Gastroesophageal sphincter (tissue), 4 donors: Measurements from ENCODE around the gene RAB8A. TPM values are rescaled to one million over a fixed set of nuclear protein-coding genes. Genes with fewer than 3 reads are reported as not detected.

ENCODE experiments used
- ATAC-seq: fragments of 150-250 bp; one replicate; pipeline ENCODE4 v1.9.1; 2016; ENCODE audit warnings: mild to moderate bottlenecking, moderate library complexity
- H3K27ac ChIP-seq, 4 donors: fragments of 200-600 bp; sonication (generic) in 3 of 4; 1 replicate in 3 of 4; 2 replicates in 1 of 4; pipeline ENCODE4 v1.5.1; 2016 to 2019
- H3K27me3 ChIP-seq: fragments of 200-600 bp; sonication (generic); one replicate; pipeline ENCODE4 v1.5.1; 2019
- H3K36me3 ChIP-seq, 2 donors: fragments of 200-600 bp; sonication (generic); one replicate each; pipeline ENCODE4 v1.5.1; 2019; ENCODE audit warnings: control low read depth in 1 of 2
- H3K4me1 ChIP-seq, 3 donors: fragments of 200-600 bp; sonication (generic); 1 replicate in 2 of 3; 2 replicates in 1 of 3; pipeline ENCODE4 v1.5.1; 2016 to 2019; ENCODE audit warnings: control low read depth in 2 of 3
- H3K4me3 ChIP-seq, 2 donors: fragments of 200-600 bp; sonication (generic); one replicate each; pipeline ENCODE4 v1.5.1; 2019; ENCODE audit warnings: mild to moderate bottlenecking in 1 of 2, moderate library complexity in 1 of 2
- H3K9me3 ChIP-seq, 3 donors: fragments of 200-600 bp; sonication (generic); one replicate each; pipeline ENCODE4 v1.5.1; 2017 to 2019; ENCODE audit warnings: control low read depth in 2 of 3
- CTCF ChIP-seq, 4 experiments: fragments of 200-600 bp in 2 of 4; fragments of 450-650 bp in 2 of 4; sonication (generic) in 1 of 4; IDR thresholded peaks; one replicate each; pipeline ENCODE4 v1.5.1; 2017 to 2019; ENCODE audit warnings: antibody characterized with exemption in 4 of 4, mild to moderate bottlenecking in 2 of 4, moderate library complexity in 2 of 4
- EP300 ChIP-seq: sonication (generic); formaldehyde crosslinking; IDR thresholded peaks from one replicate; pipeline ENCODE4 v1.6.1; 2017; ENCODE audit warnings: antibody characterized with exemption, mild to moderate bottlenecking
- POLR2A ChIP-seq, 2 donors: fragments of 450-650 bp; IDR thresholded peaks; one replicate each; pipeline ENCODE4 v1.6.1; 2017; ENCODE audit warnings: antibody characterized with exemption in 2 of 2, mild to moderate bottlenecking in 2 of 2, moderate library complexity in 1 of 2
- POLR2AphosphoS5 ChIP-seq: sonication (generic); formaldehyde crosslinking; IDR thresholded peaks from one replicate; pipeline ENCODE4 v1.6.1; 2017; ENCODE audit warnings: antibody characterized with exemption
- WGBS, 2 donors: methylation state at CpG; one replicate each; pipeline ENCODE4 v1.1.5; 2018; ENCODE audit warnings: low coverage in 1 of 2; 5-methylcytosine and 5-hydroxymethylcytosine counted together
- total RNA-seq, 4 donors: library from RNA; depleted of rRNA; stranded (reverse); fragments of >200 nt; gene quantifications; one replicate each; pipeline ENCODE4 v1.1.0, GENCODE V29; 2016

RAB8A gene
- total RNA-seq, 4 donors from 2014 or later, result 32.4 to 52.5 (median 44.9) TPM

- Histone ChIP-seq H3K4me1 (peaks cover 0 to 73% (median 24%) of the 10 kb centered on the region in 3 donors), H3K4me3 (no peak overlapping the region), H3K36me3 (peaks cover 3 to 100% of the 10 kb centered on the region in 2 donors), H3K27ac (peak overlapping the region; percentile 25 to 100 (median 100)), H3K27me3 (no peaks in the 10 kb centered on the region), H3K9me3 (no peaks in the 10 kb centered on the region)
- peak; percentile 80 for TF ChIP-seq POLR2AphosphoS5
- no peak for TF ChIP-seq POLR2A (IDR thresholded peaks at IDR 0.05)
- TF ChIP-seq EP300, result no peak
- no peak for TF ChIP-seq CTCF (IDR thresholded peaks at IDR 0.05)
- 37 to 38% methylated on average over 3 to 7 of the region's 17 CpGs for WGBS, 2 donors
- ATAC-seq, result peak; percentile 64
Observed at GRCh38 chr19:16088351-16089009, 23.2 kb upstream of the RAB8A start.

DNA sequence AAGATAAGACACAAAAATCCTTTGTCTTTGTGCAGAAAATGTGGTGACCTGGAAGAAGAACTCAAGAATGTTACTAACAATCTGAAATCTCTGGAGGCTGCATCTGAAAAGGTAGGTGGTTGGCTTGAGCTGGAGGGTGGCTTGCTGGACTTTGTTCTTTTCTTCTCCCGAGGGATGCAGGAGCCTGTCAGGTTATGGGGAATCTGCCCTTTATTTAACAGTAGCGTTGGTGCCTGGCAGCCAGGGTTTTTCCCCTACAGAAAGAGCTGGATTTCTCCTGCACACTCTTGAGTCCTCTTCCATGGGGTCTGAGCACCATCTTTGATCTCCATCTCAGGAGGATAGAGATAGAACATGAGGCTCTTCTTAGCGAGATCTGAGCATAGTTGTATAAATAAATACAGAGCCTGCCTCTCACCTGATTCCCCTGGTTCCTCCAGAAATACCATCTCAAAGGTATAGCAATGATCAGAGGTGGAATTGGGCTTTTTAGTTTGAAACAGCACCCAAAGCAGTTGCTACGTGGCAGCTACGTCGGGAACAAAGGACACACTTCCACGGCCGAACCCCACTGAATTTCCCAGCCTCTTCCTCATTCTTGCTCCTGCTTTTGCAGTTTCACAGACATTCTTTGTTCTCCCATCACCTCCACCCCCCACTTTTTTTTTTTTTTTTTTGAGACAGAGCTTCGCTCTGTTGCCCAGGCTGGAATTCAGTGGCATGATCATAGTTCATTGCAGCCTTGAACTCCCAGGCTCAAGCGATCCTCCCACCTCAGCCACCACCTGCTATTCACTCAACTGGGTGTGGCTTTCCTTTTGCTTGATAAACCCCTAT is 22.5 kb upstream of the RAB8A start:
- TF ChIP-seq CTCF (IDR thresholded peaks at IDR 0.05) (no peak), EP300 (no peak), POLR2AphosphoS5 (no peak), POLR2A (IDR thresholded peaks at IDR 0.05) (no peak)
- peaks cover 5 to 100% of the 10 kb centered on the region in 2 donors for H3K36me3 ChIP-seq
- WGBS, 2 donors, result 37 to 65% methylated on average over 9 of the region's 10 CpGs
- no peak overlapping the region for H3K4me3 ChIP-seq
- peaks cover 0 to 71% (median 24%) of the 10 kb centered on the region in 3 donors for H3K4me1 ChIP-seq
- ATAC-seq, result no peak
- H3K27ac ChIP-seq, result peak overlapping the region; percentile 21 to 100 (median 100)
- no peaks in the 10 kb centered on the region for H3K27me3 ChIP-seq
- H3K9me3 ChIP-seq, result no peaks in the 10 kb centered on the region

- TF ChIP-seq POLR2AphosphoS5 (no peak), EP300 (no peak), CTCF (IDR thresholded peaks at IDR 0.05) (no peak), POLR2A (IDR thresholded peaks at IDR 0.05) (no peak)
- Histone ChIP-seq H3K36me3 (peaks cover 5 to 98% of the 10 kb centered on the region in 2 donors), H3K4me1 (peaks cover 0 to 70% (median 19%) of the 10 kb centered on the region in 3 donors), H3K9me3 (no peaks in the 10 kb centered on the region), H3K27me3 (no peaks in the 10 kb centered on the region), H3K27ac (peak overlapping the region in 3 of 4 donors; percentile 55 to 100 (median 99)), H3K4me3 (no peak overlapping the region)
- WGBS, 2 donors, result 90% methylated on average over 2 of the region's 13 CpGs; no CpG with 5 or more reads in 1 of the 2 donors
- ATAC-seq, result no peak
Observed at GRCh38 chr19:16091546-16092475, 19.9 kb upstream of the RAB8A start.

DNA sequence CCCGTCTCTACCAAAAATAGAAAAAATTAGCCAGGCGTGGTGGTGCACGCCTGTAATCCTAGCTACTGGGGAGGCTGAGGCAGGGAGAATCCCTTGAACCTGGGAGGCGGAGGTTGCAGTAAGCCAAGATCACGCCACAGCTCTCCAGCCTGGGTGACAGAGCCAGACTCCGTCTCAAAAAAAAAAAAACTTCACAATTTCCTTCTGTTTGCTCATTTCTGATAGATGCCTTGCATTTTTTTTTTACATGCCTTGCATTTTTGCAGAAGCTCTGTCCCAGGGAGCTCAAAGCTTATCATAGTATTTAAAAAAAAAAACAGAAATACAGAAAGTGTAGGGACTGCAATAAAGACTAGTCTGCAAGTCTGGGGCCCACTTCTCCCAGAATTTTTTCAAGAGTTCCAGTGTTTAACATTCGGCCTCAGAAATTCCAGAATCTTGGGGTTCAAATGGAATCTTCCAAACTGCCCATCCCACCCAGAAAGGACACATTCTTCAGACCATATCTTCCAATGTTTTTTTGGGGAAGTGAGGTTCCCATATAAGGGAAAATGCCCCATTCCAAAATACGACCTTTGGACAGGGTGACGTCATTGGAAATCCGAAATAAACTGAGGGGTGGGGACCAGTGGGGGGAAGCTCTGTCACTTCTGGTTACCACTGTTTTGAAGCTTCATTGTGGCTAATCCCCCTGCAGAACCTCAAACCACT is 17.2 kb upstream of the RAB8A start:
- Histone ChIP-seq H3K27ac (peak overlapping the region; percentile 60 to 100 (median 88)), H3K4me3 (no peak overlapping the region), H3K4me1 (peaks cover 0 to 58% (median 0%) of the 10 kb centered on the region in 3 donors), H3K9me3 (no peaks in the 10 kb centered on the region), H3K36me3 (peaks cover 5 to 98% of the 10 kb centered on the region in 2 donors), H3K27me3 (no peaks in the 10 kb centered on the region)
- no peak for ATAC-seq
- TF ChIP-seq CTCF (IDR thresholded peaks at IDR 0.05) (no peak), POLR2AphosphoS5 (no peak), POLR2A (IDR thresholded peaks at IDR 0.05) (no peak), EP300 (no peak)
- 20 to 61% methylated on average over 1 to 9 of the region's 10 CpGs for WGBS, 2 donors
